GM12892 (cell line): ENCODE data around the gene TMEM179.

Source experiments
- DNase-seq: peaks from one replicate; pipeline ENCODE4 v3.0.0; 2011; ENCODE audit not compliant: insufficient read length
- FAIRE-seq: peaks from 2 replicates; lab custom pipeline; 2011; peaks lifted over from hg19 to GRCh38; lab: Jason Lieb, UNC
- POLR2A ChIP-seq: IDR thresholded peaks from 2 replicates; pipeline ENCODE4 v1.6.1; 2011; ENCODE audit warnings: low read depth, low read length, control low read depth
- POLR2AphosphoS5 ChIP-seq: IDR thresholded peaks from 2 replicates; pipeline ENCODE4 v1.6.1; 2011; ENCODE audit warnings: low read depth, low read length, control low read depth
- TAF1 ChIP-seq: IDR thresholded peaks from 2 replicates; pipeline ENCODE4 v1.6.1; 2011; ENCODE audit warnings: low read depth, mild to moderate bottlenecking, control low read depth, low read length, borderline replicate concordance

The TMEM179 gene

DNA sequence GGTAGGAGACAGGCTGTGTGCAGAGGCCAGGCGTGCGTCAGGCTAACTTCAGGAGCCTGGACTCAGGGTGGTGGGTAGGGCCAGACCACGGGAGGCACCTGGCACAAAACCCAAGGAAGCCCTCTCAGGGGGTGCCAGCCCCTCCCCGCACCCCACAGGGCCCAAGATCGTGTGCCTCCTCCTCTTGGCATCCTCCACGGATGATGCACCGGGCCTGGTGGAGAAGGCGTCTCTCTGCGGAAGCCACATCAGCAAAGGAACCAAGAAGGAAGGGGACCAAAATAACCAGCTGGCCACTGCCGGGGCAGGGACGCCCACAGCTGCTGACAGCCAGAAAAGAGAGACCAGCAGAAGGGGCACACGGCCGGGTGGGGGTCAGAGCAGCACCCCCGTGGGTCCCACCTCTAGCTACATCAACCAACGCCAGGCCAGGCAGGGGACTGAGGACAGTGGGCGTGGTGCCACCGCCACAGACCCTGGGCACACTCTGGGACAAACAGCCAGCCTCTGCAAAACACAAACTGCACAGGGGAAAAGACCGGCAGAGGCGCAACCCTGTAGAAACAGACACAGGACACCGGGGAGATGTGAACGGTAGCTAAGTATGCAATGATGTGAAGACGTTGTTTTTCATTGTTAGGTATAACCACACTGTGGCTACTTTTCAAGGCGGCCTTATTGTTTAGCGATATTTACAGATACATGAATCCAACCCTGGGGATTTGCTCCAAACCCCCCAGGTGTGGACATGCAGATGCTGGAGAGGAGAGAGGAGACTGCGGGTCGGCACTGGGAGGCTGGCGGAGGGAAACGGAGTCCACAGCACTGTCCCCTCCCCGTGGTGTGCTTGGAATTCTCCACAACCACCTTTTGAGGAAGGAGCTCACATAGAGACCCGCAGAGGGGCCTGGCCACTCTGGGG lies 51.1 kb downstream of the TMEM179 start:
- no peak for TF ChIP-seq POLR2A
- no peak for TF ChIP-seq POLR2AphosphoS5
- TF ChIP-seq TAF1 = no peak
- DNase-seq = peak; percentile 6

DNA sequence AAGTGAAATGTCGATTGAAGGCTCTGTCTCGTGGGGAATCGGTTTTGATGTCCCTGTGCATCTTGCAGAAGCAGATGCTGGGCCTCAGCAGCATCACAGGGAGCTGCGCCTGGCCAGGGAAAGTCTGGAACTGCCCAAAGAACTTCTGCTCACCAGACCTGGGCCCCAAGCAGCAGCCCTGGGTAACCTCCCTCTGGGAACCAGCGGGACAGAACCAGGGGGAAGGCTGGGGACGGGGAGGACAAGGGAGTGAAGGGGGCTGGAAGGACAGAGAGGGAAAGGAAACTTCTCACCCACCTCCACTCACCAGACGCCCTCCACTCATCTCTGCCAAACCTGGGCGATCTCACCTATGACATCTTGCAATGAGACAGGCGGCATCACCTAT lies 51.8 kb downstream of the TMEM179 start:
- DNase-seq (peak; percentile 3), FAIRE-seq (no peak)
- TF ChIP-seq POLR2A = no peak
- no peak for TF ChIP-seq POLR2AphosphoS5
- no peak for TF ChIP-seq TAF1

More for the DNA sequence above, 51.1 kb downstream of the TMEM179 start:
- FAIRE-seq = no peak

DNA sequence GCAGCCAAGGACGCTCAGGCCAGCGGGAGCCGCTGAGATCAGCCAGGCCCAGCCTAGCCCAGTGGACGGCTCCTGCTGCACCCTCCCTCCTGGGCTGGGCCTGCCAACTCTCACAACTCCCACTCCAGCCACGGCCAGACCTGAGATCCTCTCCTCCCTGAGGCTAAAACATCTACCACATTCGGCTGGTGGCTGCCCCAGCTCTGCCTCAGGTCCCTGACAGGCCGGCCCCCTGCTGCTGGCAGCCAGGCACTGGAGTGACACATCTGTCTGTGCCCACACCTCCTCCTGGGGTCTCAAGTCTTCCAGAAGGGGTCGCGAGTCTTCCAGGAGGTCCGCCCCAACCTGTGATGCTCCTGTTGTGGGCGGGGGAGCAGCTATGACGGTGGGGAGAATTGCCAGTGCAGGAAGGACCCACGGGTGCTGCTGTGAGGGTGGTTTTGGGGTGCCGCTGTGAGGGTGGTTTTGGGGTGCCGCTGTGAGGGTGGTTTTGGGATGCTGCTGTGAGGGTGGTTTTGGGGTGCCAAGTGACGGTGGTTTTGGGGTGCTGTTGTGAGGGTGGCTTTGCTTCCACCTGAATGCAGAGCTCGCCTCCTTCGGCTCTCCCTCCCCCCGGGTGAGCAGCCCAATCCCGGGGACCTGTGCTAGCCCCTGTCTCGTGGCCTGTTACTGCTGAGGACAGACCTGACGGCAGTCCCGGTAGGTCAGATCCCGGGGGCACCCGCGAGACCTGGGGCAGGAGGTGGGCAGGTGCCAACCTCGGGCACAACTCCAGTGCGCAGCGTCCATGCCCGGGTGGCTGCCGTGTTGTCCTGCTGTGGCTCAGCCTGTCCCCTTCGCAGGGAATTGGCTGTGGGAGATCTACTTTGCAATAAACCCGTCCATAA lies 52.5 kb downstream of the TMEM179 start:
- TF ChIP-seq POLR2A (no peak), POLR2AphosphoS5 (no peak), TAF1 (no peak)
- DNase-seq (peak; percentile 16), FAIRE-seq (no peak)

DNA sequence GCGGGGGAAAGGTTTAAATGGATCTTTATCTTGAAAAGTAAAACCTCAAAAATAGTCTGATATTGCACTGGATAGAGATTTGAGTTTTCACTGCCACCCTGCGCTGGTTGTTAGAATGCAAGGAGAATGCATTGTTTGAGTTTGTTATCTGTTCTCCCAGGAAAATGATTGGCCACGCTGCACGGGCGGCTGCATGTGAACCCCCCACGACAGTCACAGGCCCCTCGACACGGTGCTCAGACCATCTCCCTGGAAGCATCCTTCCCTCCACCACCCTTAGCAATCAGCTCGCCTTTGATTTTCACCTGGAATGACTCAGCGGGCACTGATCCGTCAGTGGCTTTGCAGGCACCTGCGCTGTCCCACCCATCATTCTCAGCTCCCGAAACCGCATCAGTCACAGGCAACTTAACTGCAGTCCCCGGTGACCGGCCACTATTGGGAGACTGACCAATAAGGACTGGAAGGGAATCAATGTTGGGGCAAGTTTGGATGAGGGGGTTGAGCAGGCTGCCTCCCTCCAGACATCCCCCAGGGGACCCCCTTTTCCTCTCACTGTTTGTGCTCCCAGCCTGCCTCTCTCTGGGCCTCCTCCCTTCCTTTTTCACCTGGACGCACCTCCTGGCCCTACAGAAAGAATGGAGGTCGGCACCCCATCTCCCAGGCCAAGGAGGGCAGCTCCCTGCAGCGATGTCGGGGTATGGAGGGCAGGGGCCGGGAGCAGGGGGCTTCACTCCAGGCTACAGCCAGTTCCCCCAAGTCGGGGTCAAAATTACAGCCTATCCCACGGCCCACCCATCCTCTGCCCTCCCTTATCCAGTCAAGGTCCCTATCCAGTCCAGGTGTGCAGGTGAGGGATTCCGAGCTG lies 53.5 kb downstream of the TMEM179 start:
- DNase-seq (peak; percentile 21), FAIRE-seq (no peak)
- TF ChIP-seq POLR2AphosphoS5 (no peak), POLR2A (no peak), TAF1 (no peak)

DNA sequence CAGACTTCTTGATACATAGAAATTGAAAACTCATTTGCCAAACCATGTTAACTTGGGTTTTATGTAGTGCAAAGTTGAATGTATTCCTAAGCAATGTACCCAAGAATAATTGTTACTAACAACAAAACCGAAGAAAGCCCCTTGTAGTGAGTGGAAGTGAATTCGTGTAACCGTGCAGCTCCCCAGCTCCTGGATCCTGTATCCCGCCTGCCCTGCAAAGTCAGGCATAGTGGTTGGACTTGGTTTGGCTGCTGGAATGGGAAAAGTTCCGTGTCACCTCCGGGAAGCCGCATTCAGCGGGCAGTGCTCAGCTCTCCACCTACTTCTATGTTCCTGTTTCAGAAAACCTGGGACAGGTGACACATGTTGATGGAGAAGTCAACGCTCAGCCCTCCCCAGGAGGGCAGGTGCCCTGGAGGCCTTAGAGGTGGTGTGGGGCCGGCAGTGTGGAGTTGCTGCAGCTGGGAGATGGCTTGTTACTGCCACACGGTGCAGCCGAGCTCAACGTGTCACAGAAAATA lies 54.2 kb downstream of the TMEM179 start:
- FAIRE-seq (no peak), DNase-seq (no peak)
- no peak for TF ChIP-seq POLR2A
- no peak for TF ChIP-seq POLR2AphosphoS5
- no peak for TF ChIP-seq TAF1

DNA sequence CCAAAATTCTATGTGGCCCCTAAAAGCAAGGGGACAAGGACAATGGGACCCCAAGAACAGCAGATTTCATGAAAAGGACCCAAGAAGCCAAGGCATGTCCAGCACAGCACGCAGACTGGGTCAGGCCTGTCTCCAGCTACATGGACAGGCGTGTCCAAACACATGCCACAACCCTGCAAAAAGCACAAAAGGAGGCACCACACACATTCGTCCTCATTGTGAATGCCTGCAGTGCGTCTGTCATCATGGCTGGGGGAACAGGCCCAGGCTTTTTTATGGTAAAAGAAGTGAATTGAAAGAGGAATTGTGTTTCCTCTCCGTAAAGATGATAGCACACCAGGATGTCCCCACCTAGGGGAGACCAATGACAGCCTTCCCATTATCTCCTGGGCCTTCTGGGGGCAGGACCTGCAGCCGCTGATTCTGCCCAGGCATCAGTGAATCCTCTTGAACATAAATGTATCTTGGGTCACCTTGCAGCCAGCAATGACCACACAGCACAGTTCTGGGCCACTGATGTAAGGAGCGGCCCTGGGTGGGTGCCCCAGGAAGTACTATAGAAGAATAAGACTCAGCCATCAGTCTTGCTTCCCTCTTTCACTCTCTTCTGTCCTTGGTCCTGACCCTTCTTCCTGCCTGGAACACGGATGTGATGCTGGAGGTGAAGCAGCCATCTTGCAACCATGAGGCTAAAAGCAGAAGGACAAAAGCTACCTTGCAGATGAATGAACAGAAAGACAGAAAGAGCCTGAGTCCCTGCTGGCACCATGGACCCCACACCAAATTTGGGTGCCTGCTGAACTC lies 54.8 kb downstream of the TMEM179 start:
- no peak for DNase-seq
- no peak for FAIRE-seq
- TF ChIP-seq POLR2A (no peak), POLR2AphosphoS5 (no peak), TAF1 (no peak)

DNA sequence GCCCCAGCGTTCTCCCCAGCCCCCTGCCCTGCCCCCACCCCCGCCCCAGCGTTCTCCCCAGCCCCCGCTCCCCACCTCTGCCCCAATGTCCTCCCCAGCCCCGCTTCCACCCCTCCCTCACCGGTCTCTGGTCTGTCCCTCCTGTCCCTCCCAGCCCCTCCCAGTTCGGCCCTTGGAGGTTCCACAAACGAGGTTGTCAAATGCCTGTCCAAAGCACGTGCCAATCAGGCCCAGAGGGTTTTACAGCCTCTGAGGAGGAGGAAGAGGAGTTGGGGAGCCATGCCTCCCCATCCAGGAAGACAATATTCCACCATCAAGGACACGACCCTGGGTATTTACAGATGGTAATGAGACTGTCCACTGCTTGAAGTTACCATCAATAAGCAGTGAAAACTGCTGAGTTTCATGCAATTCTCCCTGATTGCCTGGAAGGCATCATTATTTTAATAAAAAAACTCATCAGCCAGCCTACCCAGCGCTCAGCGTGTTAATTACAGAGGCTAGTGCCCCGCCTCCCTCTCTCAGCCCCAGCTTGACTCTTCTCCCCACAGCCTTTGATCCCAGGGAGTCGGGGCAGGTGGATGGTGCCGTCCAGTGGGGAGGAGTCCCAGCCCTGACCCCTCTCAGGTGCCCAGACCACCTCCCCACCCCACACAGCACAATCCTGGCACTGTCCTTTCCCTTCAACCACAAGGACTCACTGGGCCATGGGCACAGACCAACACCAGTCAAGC lies 55.6 kb downstream of the TMEM179 start:
- DNase-seq = no peak
- FAIRE-seq = no peak
- TF ChIP-seq TAF1 (no peak), POLR2AphosphoS5 (no peak), POLR2A (no peak)

DNA sequence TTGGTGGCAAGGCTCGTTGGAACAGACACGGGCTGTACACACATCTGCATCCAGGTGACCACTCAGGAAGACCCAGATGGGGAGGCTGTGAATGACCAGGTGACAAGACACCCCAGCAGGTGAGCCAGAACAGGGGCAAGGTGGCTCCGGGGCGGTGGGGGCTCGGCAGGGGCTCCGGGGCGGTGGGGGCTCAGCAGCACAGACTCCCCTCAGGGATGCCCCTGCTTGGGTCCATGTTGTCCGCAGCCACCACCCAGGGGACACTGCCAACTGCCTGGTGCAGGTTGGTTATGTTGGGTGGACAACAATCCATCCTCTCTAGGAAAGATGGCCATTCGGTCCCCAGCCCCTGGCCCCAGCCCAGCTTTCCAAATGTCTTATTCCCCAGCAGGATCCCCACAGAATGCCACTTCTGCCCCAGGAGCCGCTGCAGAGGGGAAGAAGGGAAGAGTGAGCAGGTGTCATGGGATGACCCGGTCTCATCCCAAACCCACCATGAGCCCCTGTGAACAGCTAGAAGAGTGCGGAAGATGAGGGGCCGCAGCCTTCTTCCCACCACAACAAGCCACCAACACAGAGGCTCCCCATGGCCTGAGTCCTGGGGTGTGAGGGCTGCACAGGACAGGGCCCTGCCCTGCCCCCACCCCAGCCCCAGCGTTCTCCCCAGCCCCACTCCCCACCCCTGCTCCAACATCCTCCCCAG lies 56.4 kb downstream of the TMEM179 start:
- DNase-seq (peak; percentile 11), FAIRE-seq (no peak)
- TF ChIP-seq POLR2AphosphoS5 = no peak
- TF ChIP-seq TAF1 = no peak
- no peak for TF ChIP-seq POLR2A
